ENCODE measurements around the gene CIITA. TPM values are rescaled to one million over a fixed set of nuclear protein-coding genes. Genes with fewer than 3 reads are reported as not detected.

Gene CIITA
- total and polyA plus RNA-seq, 10 of the 15 experiments (the other 5 are each of a cell fraction or from before 2014, with no cell fraction given), result 11.5 to 145 (median 49.7) TPM

DNA sequence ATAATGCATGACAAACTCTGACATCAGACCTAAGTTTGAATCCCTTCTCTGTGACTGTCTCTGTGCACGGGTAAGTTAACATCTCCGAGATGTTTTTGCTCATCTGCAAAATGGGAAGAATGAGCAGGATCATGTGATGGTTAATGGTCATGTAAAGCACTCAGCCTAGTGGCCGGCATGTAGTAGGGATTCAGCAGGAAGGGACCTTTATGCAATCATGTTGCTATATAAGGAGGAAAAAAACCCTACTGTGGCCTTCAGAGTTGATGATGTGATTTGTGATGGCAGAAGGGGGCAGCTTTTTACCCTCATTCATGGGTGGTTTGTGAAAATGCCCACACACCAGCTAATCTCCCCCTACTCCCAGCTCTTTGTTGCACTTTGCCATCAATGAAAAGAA is 91.5 kb downstream of the CIITA start (continued):
- TF ChIP-seq TAF1 (IDR thresholded peaks at IDR 0.05; ENCODE audit: borderline replicate concordance, low read depth, low read length) (no peak), MYC (IDR thresholded peaks at IDR 0.05; ENCODE audit: insufficient read depth, insufficient read length, insufficient replicate concordance, low read length, severe bottlenecking) (no peak)
- TF ChIP-seq, protein P1, sequence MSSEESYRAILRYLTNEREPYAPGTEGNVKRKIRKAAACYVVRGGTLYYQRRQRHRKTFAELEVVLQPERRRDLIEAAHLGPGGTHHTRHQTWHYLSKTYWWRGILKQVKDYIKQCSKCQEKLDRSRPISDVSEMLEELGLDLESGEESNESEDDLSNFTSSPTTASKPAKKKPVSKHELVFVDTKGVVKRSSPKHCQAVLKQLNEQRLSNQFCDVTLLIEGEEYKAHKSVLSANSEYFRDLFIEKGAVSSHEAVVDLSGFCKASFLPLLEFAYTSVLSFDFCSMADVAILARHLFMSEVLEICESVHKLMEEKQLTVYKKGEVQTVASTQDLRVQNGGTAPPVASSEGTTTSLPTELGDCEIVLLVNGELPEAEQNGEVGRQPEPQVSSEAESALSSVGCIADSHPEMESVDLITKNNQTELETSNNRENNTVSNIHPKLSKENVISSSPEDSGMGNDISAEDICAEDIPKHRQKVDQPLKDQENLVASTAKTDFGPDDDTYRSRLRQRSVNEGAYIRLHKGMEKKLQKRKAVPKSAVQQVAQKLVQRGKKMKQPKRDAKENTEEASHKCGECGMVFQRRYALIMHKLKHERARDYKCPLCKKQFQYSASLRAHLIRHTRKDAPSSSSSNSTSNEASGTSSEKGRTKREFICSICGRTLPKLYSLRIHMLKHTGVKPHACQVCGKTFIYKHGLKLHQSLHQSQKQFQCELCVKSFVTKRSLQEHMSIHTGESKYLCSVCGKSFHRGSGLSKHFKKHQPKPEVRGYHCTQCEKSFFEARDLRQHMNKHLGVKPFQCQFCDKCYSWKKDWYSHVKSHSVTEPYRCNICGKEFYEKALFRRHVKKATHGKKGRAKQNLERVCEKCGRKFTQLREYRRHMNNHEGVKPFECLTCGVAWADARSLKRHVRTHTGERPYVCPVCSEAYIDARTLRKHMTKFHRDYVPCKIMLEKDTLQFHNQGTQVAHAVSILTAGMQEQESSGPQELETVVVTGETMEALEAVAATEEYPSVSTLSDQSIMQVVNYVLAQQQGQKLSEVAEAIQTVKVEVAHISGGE (CRISPR knock-in tag; IDR thresholded peaks at IDR 0.05), result no peak

DNA sequence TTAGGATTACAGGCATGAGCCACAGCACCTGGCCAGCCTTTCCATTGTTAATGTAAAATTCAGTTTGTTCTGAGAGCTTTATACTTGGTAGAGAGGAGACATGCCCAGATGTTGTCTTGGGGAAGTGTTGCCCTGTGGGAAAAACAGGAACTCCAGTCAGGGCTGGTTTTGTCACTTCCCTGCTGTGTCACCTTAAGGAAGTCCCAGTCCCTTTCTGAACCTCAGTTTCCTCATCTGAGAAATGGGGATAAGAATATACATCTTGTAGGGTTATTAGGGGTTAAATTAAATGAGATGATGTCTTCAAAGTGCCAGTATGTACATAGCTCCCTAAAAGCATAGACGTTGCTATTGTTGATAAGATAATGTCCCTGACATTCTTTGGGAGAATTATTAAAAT is 92.6 kb downstream of the CIITA start:
- POLR2A ChIA-PET, result interaction anchor here (0.6 to 2.5 kb wide), 3 partner anchors 73 to 333 kb away, joined by 3 to 7 read pairs (median 4); partner anchors contain the start of gene SOCS1
- intact Hi-C loops (cut with micrococcal nuclease; ENCODE audit: unreplicated experiment), result loop anchor here (5.0 kb wide), 1 partner anchor 428 kb away; no protein-coding TSS in a partner anchor
- ATAC-seq, result no peak
- TF ChIP-seq PAX8 (IDR thresholded peaks at IDR 0.05) (no peak), GATAD2B (conservative IDR thresholded peaks at IDR 0.05; ENCODE audit: low read depth) (no peak), ZNF24 (IDR thresholded peaks at IDR 0.05) (no peak), ASH2L (IDR thresholded peaks at IDR 0.05; ENCODE audit: borderline replicate concordance, low read depth) (no peak), PML (IDR thresholded peaks at IDR 0.05; ENCODE audit: low read length) (no peak), CBFB (IDR thresholded peaks at IDR 0.05; ENCODE audit: low read depth) (no peak), MEF2A (IDR thresholded peaks at IDR 0.05; ENCODE audit: insufficient read depth, low read depth, low read length) (no peak), NBN (IDR thresholded peaks at IDR 0.05) (no peak), TCF3 (IDR thresholded peaks at IDR 0.05; ENCODE audit: borderline replicate concordance, insufficient read depth, low read depth, low read length) (no peak), FOS (IDR thresholded peaks at IDR 0.05; ENCODE audit: borderline replicate concordance, extremely low read depth, insufficient read length) (no peak)
- TF ChIP-seq, protein P2, sequence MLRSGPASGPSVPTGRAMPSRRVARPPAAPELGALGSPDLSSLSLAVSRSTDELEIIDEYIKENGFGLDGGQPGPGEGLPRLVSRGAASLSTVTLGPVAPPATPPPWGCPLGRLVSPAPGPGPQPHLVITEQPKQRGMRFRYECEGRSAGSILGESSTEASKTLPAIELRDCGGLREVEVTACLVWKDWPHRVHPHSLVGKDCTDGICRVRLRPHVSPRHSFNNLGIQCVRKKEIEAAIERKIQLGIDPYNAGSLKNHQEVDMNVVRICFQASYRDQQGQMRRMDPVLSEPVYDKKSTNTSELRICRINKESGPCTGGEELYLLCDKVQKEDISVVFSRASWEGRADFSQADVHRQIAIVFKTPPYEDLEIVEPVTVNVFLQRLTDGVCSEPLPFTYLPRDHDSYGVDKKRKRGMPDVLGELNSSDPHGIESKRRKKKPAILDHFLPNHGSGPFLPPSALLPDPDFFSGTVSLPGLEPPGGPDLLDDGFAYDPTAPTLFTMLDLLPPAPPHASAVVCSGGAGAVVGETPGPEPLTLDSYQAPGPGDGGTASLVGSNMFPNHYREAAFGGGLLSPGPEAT (IDR thresholded peaks at IDR 0.05; ENCODE audit: low read depth), result no peak
- TF ChIP-seq, protein P3, sequence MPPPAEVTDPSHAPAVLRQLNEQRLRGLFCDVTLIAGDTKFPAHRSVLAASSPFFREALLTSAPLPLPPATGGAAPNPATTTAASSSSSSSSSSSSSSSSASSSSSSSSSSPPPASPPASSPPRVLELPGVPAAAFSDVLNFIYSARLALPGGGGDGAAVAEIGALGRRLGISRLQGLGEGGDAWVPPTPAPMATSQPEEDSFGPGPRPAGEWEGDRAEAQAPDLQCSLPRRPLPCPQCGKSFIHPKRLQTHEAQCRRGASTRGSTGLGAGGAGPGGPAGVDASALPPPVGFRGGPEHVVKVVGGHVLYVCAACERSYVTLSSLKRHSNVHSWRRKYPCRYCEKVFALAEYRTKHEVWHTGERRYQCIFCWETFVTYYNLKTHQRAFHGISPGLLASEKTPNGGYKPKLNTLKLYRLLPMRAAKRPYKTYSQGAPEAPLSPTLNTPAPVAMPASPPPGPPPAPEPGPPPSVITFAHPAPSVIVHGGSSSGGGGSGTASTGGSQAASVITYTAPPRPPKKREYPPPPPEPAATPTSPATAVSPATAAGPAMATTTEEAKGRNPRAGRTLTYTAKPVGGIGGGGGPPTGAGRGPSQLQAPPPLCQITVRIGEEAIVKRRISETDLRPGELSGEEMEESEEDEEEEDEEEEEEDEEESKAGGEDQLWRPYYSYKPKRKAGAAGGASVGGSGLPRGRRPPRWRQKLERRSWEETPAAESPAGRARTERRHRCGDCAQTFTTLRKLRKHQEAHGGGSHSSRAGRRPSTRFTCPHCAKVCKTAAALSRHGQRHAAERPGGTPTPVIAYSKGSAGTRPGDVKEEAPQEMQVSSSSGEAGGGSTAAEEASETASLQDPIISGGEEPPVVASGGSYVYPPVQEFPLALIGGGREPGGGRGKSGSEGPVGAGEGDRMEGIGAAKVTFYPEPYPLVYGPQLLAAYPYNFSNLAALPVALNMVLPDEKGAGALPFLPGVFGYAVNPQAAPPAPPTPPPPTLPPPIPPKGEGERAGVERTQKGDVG (CRISPR knock-in tag; IDR thresholded peaks at IDR 0.05), result no peak

More for the DNA sequence above, 92.6 kb downstream of the CIITA start:
- ChIA-PET SMC1A (ENCODE audit: uncharacterized antibody, unreplicated experiment) (interaction anchor here (0.6 to 2.6 kb wide), 6 partner anchors 11 to 1870 kb away, joined by 3 to 11 read pairs (median 8); no protein-coding TSS in a partner anchor), CTCF (interaction anchor here (0.8 to 8.4 kb wide), 8 partner anchors 11 to 437 kb away, joined by 3 to 107 read pairs (median 6); no protein-coding TSS in a partner anchor), RAD21 (ENCODE audit: unreplicated experiment) (interaction anchor here (1.4 to 4.7 kb wide), 5 partner anchors 18 to 402 kb away, joined by 4 to 39 read pairs (median 7); partner anchors contain the start of genes DEXI and SOCS1)
- DNase-seq (ENCODE audit: low read depth, low spot score), result no peak
- in situ Hi-C loops (cut with MboI), result loop anchor here (5.0 to 25.0 kb wide), 6 partner anchors 283 to 1005 kb away; partner anchors contain the start of genes SNN and SNX29
- FAIRE-seq, result no peak
- Histone ChIP-seq H3K4me1 (ENCODE audit: control insufficient read depth, insufficient read depth, low read length) (peaks cover 22% of the 10 kb centered on the region), H2AFZ (ENCODE audit: control insufficient read depth, low read depth, low read length) (no peak overlapping the region), H3K27me3 (replicated peaks in 1 of 2; ENCODE audit: control insufficient read depth in 2 of 2, insufficient read depth in 2 of 2, low read length in 1 of 2) (no peaks in the 10 kb centered on the region), H3K27ac (ENCODE audit: control insufficient read depth, insufficient read depth) (no peak overlapping the region), H3K9ac (ENCODE audit: control insufficient read depth, insufficient read depth, low read length) (no peak overlapping the region), H4K20me1 (ENCODE audit: control insufficient read depth, insufficient read depth) (no peaks in the 10 kb centered on the region), H3K4me3 (no peak overlapping the region), H3K36me3 (ENCODE audit: control insufficient read depth in 2 of 2, insufficient read depth in 2 of 2, low read length in 1 of 2) (peaks cover 20 to 28% of the 10 kb centered on the region in 2 experiments), H3K4me2 (ENCODE audit: control insufficient read depth, insufficient read depth) (no peak overlapping the region), H3K9me3 (replicated peaks; ENCODE audit: control insufficient read depth, insufficient read depth, low read length) (no peaks in the 10 kb centered on the region), H3K79me2 (ENCODE audit: control insufficient read depth, insufficient read depth, low read length) (no peaks in the 10 kb centered on the region; the same call in none of the 2 replicates)
- no TSS peak for BruUV-seq (replicated peaks)
- WGBS (ENCODE audit: insufficient coverage, insufficient replicate concordance, low lambda C conversion rate, missing lambda C conversion rate), result 45% methylated on average over 1 of the region's 1 CpG
